Mesothelial cell of epicardium (in vitro differentiated cells): ENCODE data around the gene FANCC. TPM values are rescaled to one million over a fixed set of nuclear protein-coding genes. Genes with fewer than 3 reads are reported as not detected.

Source experiments
- DNase-seq, 2 experiments: peaks; one replicate each; pipeline ENCODE4 v3.0.0; 2021; ENCODE audit warnings: low spot score in 2 of 2; ENCODE audit not compliant: unreplicated experiment in 2 of 2
- H3K27ac Mint-ChIP-seq: 2 replicates; pipeline ENCODE4 v1.8.0; 2021; ENCODE audit warnings: mixed read lengths
- H3K27me3 Mint-ChIP-seq: 2 replicates; pipeline ENCODE4 v1.8.0; 2021; ENCODE audit warnings: low read depth, mixed read lengths
- H3K36me3 Mint-ChIP-seq: 2 replicates; pipeline ENCODE4 v1.8.0; 2021; ENCODE audit warnings: mixed read lengths
- H3K4me1 Mint-ChIP-seq: 2 replicates; pipeline ENCODE4 v1.8.0; 2021; ENCODE audit warnings: mixed read lengths
- H3K4me3 Mint-ChIP-seq: 2 replicates; pipeline ENCODE4 v1.8.0; 2021; ENCODE audit warnings: mild to moderate bottlenecking, moderate library complexity, mixed read lengths
- H3K9me3 Mint-ChIP-seq: 2 replicates; pipeline ENCODE4 v1.8.0; 2021; ENCODE audit warnings: mixed read lengths
- CTCF ChIP-seq: fragments of 200-600 bp; sonication (generic); IDR thresholded peaks from one replicate; pipeline ENCODE4 v1.5.0; 2021; ENCODE audit warnings: antibody characterized with exemption; ENCODE audit not compliant: unreplicated experiment
- total RNA-seq: library from RNA; stranded (reverse); gene quantifications from 3 replicates; pipeline ENCODE4 v1.2.1, GENCODE V29; 2021

The FANCC gene
- total RNA-seq, 1 donor from 2014 or later = 22.5 TPM

- DNase-seq = no peak
These were observed 74.9 kb downstream of the FANCC start for GRCh38 chr9:95242613-95243012.

GRCh38 chr9:95239071-95239470 lies 78.4 kb downstream of the FANCC start:
- TF ChIP-seq CTCF = no peak
- Mint-ChIP-seq H3K4me3 (no peak overlapping the region), H3K27ac (no peak overlapping the region), H3K27me3 (no peaks in the 10 kb centered on the region), H3K36me3 (peaks cover 9% of the 10 kb centered on the region), H3K9me3 (no peaks in the 10 kb centered on the region), H3K4me1 (peaks cover 11% of the 10 kb centered on the region)
- DNase-seq = no peak

More at GRCh38 chr9:95242613-95243012, 74.9 kb downstream of the FANCC start:
- Mint-ChIP-seq H3K4me1 (peaks cover 11% of the 10 kb centered on the region), H3K36me3 (peaks cover 24% of the 10 kb centered on the region), H3K9me3 (no peaks in the 10 kb centered on the region), H3K27ac (no peak overlapping the region), H3K4me3 (no peak overlapping the region), H3K27me3 (no peaks in the 10 kb centered on the region)
- no peak for TF ChIP-seq CTCF

- Mint-ChIP-seq H3K9me3 (no peaks in the 10 kb centered on the region), H3K27me3 (no peaks in the 10 kb centered on the region), H3K4me1 (peaks cover 6% of the 10 kb centered on the region), H3K36me3 (peaks cover 9% of the 10 kb centered on the region), H3K4me3 (no peak overlapping the region), H3K27ac (no peak overlapping the region)
- TF ChIP-seq CTCF = no peak
- no peak for DNase-seq
These were observed 80.2 kb downstream of the FANCC start for GRCh38 chr9:95237336-95237735.

- no peak for TF ChIP-seq CTCF
- peaks cover 4% of the 10 kb centered on the region for H3K4me1 Mint-ChIP-seq
- DNase-seq = no peak
- no peak overlapping the region for H3K27ac Mint-ChIP-seq
- H3K4me3 Mint-ChIP-seq = no peak overlapping the region
- peaks cover 9% of the 10 kb centered on the region for H3K9me3 Mint-ChIP-seq
- peaks cover 14% of the 10 kb centered on the region for H3K36me3 Mint-ChIP-seq
- no peaks in the 10 kb centered on the region for H3K27me3 Mint-ChIP-seq
These were observed 87.5 kb downstream of the FANCC start for GRCh38 chr9:95230046-95230445.

- no peaks in the 10 kb centered on the region for H3K27me3 Mint-ChIP-seq
- peaks cover 9% of the 10 kb centered on the region for H3K9me3 Mint-ChIP-seq
- H3K4me1 Mint-ChIP-seq = peaks cover 7% of the 10 kb centered on the region
- DNase-seq = no peak
- TF ChIP-seq CTCF = no peak
- H3K36me3 Mint-ChIP-seq = peaks cover 14% of the 10 kb centered on the region
- no peak overlapping the region for H3K4me3 Mint-ChIP-seq
- H3K27ac Mint-ChIP-seq = no peak overlapping the region
These were observed 88.1 kb downstream of the FANCC start for GRCh38 chr9:95229230-95229915.
